Spleen (tissue), 11 donors: Measurements from ENCODE around the gene WDR12. TPM values are rescaled to one million over a fixed set of nuclear protein-coding genes. Genes with fewer than 3 reads are reported as not detected.

Experiments used
- DNase-seq: peaks from one replicate; pipeline ENCODE4 v3.0.0-alpha.2; 2020
- H3K27ac ChIP-seq, 8 donors: fragments of 200-600 bp; sonication (generic) in 7 of 8; 1 replicate in 4 of 8; 2 replicates in 4 of 8; pipeline versions ENCODE4 v1.5.0 to v1.8.0; 2016 to 2021; ENCODE audit warnings: inconsistent platforms in 4 of 8, mild to moderate bottlenecking in 4 of 8, moderate library complexity in 1 of 8
- H3K27me3 ChIP-seq, 7 donors: fragments of 200-600 bp; sonication (generic) in 6 of 7; replicated peaks in 1 of 7; 1 replicate in 4 of 7; 2 replicates in 3 of 7; pipeline versions ENCODE4 v1.5.0 to v1.8.0; 2016 to 2021; ENCODE audit warnings: inconsistent platforms in 3 of 7, mild to moderate bottlenecking in 1 of 7
- H3K36me3 ChIP-seq, 6 donors: fragments of 200-600 bp; sonication (generic) in 5 of 6; 1 replicate in 4 of 6; 2 replicates in 2 of 6; pipeline versions ENCODE4 v1.5.0 to v1.8.0; 2016 to 2021; ENCODE audit warnings: inconsistent platforms in 2 of 6
- H3K4me1 ChIP-seq, 6 donors: fragments of 200-600 bp; sonication (generic) in 5 of 6; 1 replicate in 3 of 6; 2 replicates in 3 of 6; pipeline versions ENCODE4 v1.5.0 to v1.8.0; 2016 to 2021; ENCODE audit warnings: inconsistent platforms in 3 of 6
- H3K4me3 ChIP-seq, 8 donors: fragments of 200-600 bp; sonication (generic) in 7 of 8; 1 replicate in 4 of 8; 2 replicates in 4 of 8; pipeline versions ENCODE4 v1.5.0 to v1.8.0; 2016 to 2021; ENCODE audit warnings: inconsistent platforms in 4 of 8, mild to moderate bottlenecking in 4 of 8, moderate library complexity in 2 of 8
- H3K9me3 ChIP-seq, 8 donors: fragments of 200-600 bp; sonication (generic) in 7 of 8; 1 replicate in 4 of 8; 2 replicates in 4 of 8; pipeline versions ENCODE4 v1.5.0 to v1.8.0; 2016 to 2021; ENCODE audit warnings: inconsistent platforms in 4 of 8
- POLR2A ChIP-seq, 3 donors: fragments of 450-650 bp; IDR thresholded peaks; one replicate each; pipeline ENCODE4 v1.5.1; 2017; ENCODE audit warnings: antibody characterized with exemption in 3 of 3, mild to moderate bottlenecking in 1 of 3
- POLR2AphosphoS5 ChIP-seq, 3 donors: sonication (generic); formaldehyde crosslinking; IDR thresholded peaks; one replicate each; pipeline ENCODE4 v1.5.1; 2017; ENCODE audit warnings: antibody characterized with exemption in 3 of 3
- WGBS, 5 donors: extraction: QIAGEN DNeasy Blood & Tissue Kit in 3 of 5; methylation state at CpG; one replicate each; pipeline versions ENCODE4 v1.1.5 to v1.1.7; 2013 to 2018; 5-methylcytosine and 5-hydroxymethylcytosine counted together
- intact Hi-C: fragments of 100-400 bp; cut with DNase I; formaldehyde crosslinking; loops from one replicate; pipeline ENCODE4 v1.15.0; 2023; ENCODE audit warnings: low total_unique reads
- polyA plus RNA-seq, 3 donors: library from polyadenylated mRNA; stranded (reverse); fragments of 200-250 nt; gene quantifications; one replicate each; pipeline ENCODE4 v1.2.1, GENCODE V29; 2013
- total RNA-seq, 7 donors: library from RNA; depleted of rRNA in 3 of 7; stranded (reverse); fragments of >200 nt in 3 of 7; fragmentation: NEBNext Ultra II Directional in 4 of 7; extraction: Animal tissue kit (Norgen Biotek cat#: 25700) in 4 of 7; gene quantifications; one replicate each; pipeline versions ENCODE4 v1.1.0 to v1.2.1, GENCODE V29; 2016 to 2021
- TF ChIP-seq, protein P1 (sequence below), 11 experiments: fragments of 200-600 bp in 7 of 11; fragments of 450-650 bp in 4 of 11; sonication (generic) in 4 of 11; IDR thresholded peaks in 8 of 11; conservative IDR thresholded peaks in 3 of 11; 1 replicate in 7 of 11; 2 replicates in 4 of 11; pipeline versions ENCODE4 v1.4.0 to v1.8.0; 2016 to 2021; ENCODE audit warnings: antibody characterized with exemption in 11 of 11, inconsistent platforms in 4 of 11, mild to moderate bottlenecking in 1 of 11
- donor health status: healthy with polysubstance abuse.
- donor health status: DM: no; HTN: no; CAD: no; lungs with moderate emphysema.
- donor health status: DM: no; HTN: no; CAD: no.
- donor health status: Bipolar disorder and iron deficiency.
- donor health status: healthy.
- donor health status: DM: no; HTN: no; CAD: no.
- donor health status: DM: yes; HTN: yes; CAD: no.

WDR12 gene
- total and polyA plus RNA-seq, 10 donors = 17.2 to 33.1 (median 19.7) TPM

DNA sequence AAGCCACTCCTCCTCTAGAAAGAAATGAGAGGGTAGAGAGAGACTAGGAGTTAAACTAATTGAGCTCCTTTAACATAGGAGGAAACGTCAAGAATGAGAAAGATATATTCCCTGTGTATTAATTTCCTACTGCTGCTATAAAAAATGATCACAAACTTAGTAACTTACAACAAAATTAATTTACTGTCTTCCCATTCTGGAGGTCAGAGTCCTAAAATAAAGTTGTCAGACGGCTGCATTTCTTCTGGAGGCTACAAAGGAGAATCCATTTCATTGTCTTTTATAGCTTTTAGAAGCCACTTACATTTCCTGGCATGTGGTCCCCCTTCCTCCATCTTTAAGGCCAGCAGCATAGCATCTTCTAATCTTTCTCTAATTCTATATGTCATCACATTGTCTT, 66.8 kb downstream of the WDR12 start:
- no peak overlapping the region for H3K27ac ChIP-seq
- H3K4me3 ChIP-seq = no peak overlapping the region
- WGBS, 5 donors = 76 to 88% (median 80%) methylated on average over 2 of the region's 2 CpGs
- no peaks in the 10 kb centered on the region for H3K27me3 ChIP-seq
- H3K4me1 ChIP-seq = peaks cover 0 to 12% (median 0%) of the 10 kb centered on the region in 6 donors
- no peak for DNase-seq
- H3K9me3 ChIP-seq = peaks cover 0 to 31% (median 19%) of the 10 kb centered on the region in 8 donors
- no peaks in the 10 kb centered on the region for H3K36me3 ChIP-seq
- intact Hi-C loops = no loop called here
- TF ChIP-seq, protein P1, sequence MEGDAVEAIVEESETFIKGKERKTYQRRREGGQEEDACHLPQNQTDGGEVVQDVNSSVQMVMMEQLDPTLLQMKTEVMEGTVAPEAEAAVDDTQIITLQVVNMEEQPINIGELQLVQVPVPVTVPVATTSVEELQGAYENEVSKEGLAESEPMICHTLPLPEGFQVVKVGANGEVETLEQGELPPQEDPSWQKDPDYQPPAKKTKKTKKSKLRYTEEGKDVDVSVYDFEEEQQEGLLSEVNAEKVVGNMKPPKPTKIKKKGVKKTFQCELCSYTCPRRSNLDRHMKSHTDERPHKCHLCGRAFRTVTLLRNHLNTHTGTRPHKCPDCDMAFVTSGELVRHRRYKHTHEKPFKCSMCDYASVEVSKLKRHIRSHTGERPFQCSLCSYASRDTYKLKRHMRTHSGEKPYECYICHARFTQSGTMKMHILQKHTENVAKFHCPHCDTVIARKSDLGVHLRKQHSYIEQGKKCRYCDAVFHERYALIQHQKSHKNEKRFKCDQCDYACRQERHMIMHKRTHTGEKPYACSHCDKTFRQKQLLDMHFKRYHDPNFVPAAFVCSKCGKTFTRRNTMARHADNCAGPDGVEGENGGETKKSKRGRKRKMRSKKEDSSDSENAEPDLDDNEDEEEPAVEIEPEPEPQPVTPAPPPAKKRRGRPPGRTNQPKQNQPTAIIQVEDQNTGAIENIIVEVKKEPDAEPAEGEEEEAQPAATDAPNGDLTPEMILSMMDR (IDR thresholded peaks at IDR 0.05 in 8 of 11, conservative IDR thresholded peaks at IDR 0.05 in 3 of 11) = no peak
- TF ChIP-seq POLR2AphosphoS5 (IDR thresholded peaks at IDR 0.05) = no peak
- TF ChIP-seq POLR2A (IDR thresholded peaks at IDR 0.05) = no peak

DNA sequence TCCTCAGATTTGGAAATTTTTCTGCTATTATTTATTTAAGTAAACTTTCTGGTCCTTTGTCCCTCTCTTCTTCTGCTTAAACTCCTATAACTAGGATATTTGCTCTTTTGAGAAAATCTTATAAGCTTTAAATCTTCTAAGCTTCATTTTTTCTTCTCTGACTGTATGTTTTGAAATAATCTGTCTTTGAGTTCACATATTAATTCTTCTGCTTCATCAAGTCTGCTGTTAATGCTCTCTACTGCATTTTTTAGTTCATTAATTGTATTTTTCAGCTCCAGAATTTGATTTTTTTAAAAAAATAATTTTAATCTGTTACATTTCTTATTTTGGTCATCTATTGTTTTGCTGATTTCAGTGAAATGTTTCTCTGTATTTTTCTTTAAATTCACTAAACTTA, 68.8 kb downstream of the WDR12 start:
- TF ChIP-seq, protein P1 (IDR thresholded peaks at IDR 0.05 in 8 of 11, conservative IDR thresholded peaks at IDR 0.05 in 3 of 11) = no peak
- TF ChIP-seq POLR2A (IDR thresholded peaks at IDR 0.05) = no peak
- no peak for TF ChIP-seq POLR2AphosphoS5 (IDR thresholded peaks at IDR 0.05)
- Histone ChIP-seq H3K36me3 (no peaks in the 10 kb centered on the region), H3K4me1 (no peaks in the 10 kb centered on the region), H3K4me3 (no peak overlapping the region), H3K27me3 (no peaks in the 10 kb centered on the region), H3K9me3 (peaks cover 0 to 31% (median 19%) of the 10 kb centered on the region in 8 donors), H3K27ac (no peak overlapping the region)
- no peak for DNase-seq
- intact Hi-C loops = no loop called here

DNA sequence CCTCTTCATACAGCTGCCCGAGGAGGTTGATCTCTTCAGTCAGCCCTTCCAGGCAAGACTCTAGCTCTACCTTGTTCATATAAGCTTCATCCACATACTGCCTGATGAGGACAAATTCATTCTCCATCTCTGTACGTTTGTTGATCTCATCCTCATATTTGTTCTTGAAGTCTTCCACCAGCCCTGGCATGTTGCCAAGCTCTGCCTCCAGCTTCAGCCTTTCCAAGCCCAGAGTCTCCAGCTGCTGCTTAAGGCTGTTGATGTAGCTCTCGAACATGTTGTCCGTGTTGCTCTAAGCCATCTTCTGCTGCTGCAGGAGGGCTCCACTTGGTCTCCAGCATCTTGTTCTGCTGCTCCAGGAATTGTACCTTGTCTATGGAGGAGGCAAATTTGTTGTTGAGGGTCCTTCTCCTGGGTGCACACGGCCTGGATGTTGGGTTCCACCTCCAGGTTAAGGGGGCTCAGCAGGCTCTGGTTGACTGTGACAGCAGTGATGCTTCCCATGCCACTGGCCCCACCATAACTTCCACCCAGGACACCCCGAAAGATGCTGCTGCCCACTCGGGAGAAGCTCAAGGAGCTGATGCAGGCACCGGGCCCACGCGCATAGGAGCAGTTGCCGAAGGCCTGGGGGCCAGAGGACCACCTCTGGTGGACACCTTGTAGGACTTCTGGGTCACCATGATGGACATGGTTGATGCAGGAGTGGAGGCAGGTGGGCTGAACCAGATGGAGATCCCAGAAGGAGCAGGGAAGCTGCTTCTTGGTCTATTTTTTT, 70.2 kb downstream of the WDR12 start:
- DNase-seq = no peak
- Histone ChIP-seq H3K4me3 (no peak overlapping the region), H3K9me3 (peaks cover 0 to 31% (median 19%) of the 10 kb centered on the region in 8 donors), H3K27ac (no peak overlapping the region), H3K27me3 (no peaks in the 10 kb centered on the region), H3K36me3 (no peaks in the 10 kb centered on the region), H3K4me1 (no peaks in the 10 kb centered on the region)
- TF ChIP-seq POLR2AphosphoS5 (IDR thresholded peaks at IDR 0.05) = no peak
- no peak for TF ChIP-seq POLR2A (IDR thresholded peaks at IDR 0.05)
- TF ChIP-seq, protein P1 (IDR thresholded peaks at IDR 0.05 in 8 of 11, conservative IDR thresholded peaks at IDR 0.05 in 3 of 11) = no peak
- intact Hi-C loops = no loop called here
- 84 to 94% (median 91%) methylated on average over 11 of the region's 11 CpGs for WGBS, 5 donors
